ENCODE data around the gene TRIM15.
A peak's percentile ranks its signal among the peaks of the same experiment; 100 is the strongest.

The TRIM15 gene

GRCh38 chr6:30147096-30147495, 16.2 kb upstream of the TRIM15 start:
- DNase-seq: no peak

DNA sequence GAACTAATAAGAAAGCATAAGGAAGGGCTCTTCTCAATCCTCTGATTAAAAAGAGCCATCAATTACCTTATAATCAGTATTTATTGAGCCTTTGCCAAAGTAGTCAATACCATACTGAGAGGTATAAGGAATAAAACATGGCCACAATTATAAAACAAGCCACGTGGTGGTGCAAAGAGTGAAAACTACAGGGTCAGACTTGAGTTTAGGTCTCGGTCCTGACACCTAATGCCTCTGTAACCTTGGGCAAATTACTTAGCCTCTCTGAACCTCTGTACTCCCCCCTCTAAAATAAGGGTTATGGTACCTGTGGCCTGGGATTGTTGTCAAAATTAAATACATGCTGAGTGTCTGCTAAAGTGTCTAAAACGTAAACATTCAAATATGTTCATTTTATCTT, 14.1 kb upstream of the TRIM15 start:
- DNase-seq: no peak

GRCh38 chr6:30149858-30150550, 13.3 kb upstream of the TRIM15 start:
- no peak for DNase-seq

GRCh38 chr6:30150671-30151395, 12.5 kb upstream of the TRIM15 start:
- no peak for DNase-seq

DNA sequence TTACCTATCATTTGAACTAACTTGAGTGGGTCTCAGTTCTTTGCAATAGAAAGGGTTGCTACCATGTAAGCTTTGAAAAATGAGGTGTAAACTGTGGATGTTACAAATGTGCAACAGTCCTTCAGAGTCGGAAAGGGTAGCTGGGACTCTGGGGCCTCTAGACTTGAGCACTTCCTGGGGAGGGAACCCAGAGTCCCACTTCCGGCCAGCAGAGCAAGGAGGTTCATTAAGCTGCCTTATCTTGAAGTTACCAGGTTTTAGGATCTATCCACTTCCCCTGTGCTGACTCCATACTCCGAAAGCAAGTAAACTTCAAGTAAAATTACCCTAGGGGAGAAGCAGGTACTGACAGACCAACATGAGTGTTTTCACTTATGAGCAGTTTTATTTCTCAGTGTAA, 11.8 kb upstream of the TRIM15 start:
- no peak for DNase-seq

DNA sequence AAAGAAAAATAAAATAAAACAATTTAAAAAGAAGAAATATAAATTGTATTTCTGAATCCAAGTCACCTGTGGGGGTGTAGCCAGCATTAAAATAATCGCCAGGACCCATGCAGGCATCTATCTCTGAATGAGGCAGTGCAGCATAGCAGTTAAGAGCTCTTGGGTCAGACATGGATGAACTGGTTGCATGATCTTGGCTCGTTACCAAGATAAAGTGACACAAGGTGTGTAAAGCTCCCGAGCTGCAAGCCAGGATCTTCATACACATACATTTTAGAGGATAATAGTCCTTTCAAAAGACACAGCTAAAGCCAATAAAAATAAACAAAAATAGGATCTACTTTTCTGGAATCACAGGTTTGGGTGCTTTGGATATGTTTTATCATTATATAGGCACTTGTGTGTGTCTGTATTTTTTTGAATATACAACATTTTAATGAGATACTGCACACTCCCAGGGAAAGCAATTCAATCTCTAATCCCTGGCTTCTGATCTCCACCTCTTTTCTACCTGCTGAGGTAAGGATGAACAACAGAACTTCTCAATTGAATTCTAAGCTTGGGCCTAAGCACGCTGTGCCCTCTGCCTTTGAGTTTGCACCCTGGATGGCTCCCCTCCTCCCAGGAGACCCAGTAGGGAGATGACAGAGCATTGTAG, 11.2 kb upstream of the TRIM15 start:
- no peak for DNase-seq

GRCh38 chr6:30152910-30153610, 10.3 kb upstream of the TRIM15 start:
- DNase-seq: no peak

- no peak for DNase-seq
Observed at GRCh38 chr6:30154061-30154460, 9.3 kb upstream of the TRIM15 start.

GRCh38 chr6:30154709-30155519, 8.4 kb upstream of the TRIM15 start:
- no peak for DNase-seq

- DNase-seq: no peak
Observed at GRCh38 chr6:30155520-30156261, 7.7 kb upstream of the TRIM15 start.

DNA sequence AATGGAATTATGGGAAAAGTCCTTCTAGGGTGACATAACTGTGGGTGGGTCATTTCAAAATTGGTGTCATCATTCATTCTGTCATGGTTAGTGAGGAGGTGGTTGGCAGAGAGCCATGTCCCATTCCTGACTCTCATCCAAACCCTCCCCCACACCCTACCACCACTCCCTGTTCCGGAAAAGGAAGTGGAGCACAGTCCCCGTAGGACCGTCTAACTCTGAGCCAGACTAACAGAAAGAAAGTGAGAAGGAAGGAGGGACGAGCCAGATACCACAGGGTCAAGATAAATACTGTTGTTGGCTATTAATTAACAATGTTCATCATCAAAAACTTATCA, 7.1 kb upstream of the TRIM15 start:
- no peak for DNase-seq

GRCh38 chr6:30156774-30157173, 6.6 kb upstream of the TRIM15 start:
- DNase-seq: no peak

DNA sequence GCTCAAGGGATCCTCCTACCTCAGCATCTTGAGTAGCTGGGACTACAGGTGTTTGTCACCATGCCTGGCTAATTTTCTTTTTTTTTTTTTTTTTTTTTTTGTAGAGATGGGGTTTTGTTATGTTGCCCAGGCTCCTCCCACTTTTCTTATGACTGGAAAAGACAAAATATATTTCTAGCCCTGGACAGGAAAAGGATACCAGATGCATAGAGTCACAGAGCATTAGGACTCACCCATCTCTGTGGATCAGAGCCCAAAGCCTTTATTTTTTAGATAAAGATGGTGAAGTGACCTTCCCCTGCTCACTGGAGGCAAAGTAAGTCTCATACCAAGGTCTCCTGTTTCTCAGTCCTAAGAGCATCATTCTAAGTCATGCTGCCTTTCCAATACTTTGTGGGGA, 5.8 kb upstream of the TRIM15 start:
- no peak for DNase-seq

DNA sequence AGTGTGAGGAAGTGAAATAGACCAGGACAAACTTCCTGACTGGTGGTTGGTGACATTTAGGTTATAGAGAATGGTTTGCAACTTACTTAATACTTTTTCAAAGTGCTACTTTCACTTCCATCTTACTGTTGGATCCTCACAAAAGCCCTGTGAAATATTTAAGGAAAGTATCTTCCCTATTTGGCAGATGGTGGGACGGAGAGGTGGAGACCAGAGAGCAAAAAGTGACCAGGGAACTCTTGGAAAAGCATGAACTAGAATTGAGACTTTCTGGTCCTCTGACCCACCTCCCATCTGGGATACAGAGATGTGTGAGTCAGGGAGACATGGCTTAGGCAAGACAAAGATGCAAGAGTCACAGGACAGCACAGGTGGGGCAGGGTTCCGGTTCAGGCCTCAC, 5.3 kb upstream of the TRIM15 start:
- no peak for DNase-seq

DNA sequence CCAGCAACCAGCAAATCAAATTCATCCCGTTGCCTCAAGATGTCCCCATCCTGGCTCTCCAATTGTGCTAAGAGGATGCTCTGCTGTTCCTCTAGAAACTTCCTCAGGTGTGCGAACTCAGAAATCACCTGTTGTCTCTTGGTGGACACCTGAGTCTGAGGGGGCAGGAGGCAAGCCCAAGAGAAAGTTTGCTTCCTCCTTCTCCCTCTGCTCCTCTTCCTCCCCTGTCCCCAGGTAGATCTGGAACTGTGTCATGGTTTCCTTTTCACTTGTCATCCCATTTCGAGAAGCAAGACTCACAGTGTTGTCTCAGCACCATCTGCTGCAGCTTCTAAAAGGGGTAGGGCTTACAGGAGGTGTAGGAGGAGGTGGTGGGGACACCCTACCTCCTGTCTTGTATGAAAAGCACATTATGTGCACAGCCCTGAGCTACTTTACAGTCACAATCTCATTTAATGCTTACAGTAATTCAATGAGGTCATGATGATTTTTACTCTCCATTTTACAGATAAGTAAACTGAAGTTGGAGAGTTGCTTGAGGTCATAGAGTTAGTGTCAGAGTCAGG, 4.8 kb upstream of the TRIM15 start:
- peak; percentile 47 for DNase-seq

DNA sequence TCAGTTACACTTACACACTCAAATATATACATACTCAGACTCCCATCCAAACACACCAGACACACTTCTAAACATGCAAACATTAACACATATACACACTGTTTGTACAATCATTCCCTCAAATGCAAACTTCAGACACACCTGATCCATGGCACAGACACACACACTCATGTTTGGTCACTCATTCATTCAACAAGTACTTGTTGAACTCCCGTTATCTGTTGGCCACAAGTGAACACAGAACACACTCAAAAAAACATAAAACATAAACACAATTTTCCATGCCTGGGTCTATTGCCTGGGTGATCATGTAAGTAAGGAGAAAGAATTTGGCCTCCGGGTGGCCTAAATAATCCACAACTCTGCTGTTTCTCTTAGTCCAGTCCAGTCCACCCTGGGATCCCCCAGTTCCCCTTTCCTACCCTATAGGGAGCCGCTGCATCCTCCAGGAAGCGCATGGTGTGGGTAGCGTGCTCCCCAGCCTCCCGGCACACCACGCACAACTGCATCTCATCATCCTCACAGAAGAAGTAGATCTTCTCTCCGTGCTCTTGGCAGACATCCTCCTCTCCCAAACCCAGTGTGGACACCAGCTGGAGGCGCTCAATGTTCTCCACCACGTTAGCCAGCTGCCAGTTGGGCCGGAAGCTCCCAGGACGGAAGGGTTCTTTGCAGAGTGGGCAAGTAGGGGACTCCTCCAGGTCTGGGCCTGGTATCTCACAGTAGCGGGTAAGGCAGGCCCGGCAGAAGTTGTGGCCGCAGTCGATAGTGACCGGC, 3.1 kb upstream of the TRIM15 start:
- DNase-seq: no peak

- DNase-seq: no peak
Observed at GRCh38 chr6:30160785-30161531, 2.4 kb upstream of the TRIM15 start, which contains the start of gene TRIM10. TSS of gene TRIM10 (minus strand) at chr6:30161211. CDS start at chr6:30160858, 353 bp downstream.

DNA sequence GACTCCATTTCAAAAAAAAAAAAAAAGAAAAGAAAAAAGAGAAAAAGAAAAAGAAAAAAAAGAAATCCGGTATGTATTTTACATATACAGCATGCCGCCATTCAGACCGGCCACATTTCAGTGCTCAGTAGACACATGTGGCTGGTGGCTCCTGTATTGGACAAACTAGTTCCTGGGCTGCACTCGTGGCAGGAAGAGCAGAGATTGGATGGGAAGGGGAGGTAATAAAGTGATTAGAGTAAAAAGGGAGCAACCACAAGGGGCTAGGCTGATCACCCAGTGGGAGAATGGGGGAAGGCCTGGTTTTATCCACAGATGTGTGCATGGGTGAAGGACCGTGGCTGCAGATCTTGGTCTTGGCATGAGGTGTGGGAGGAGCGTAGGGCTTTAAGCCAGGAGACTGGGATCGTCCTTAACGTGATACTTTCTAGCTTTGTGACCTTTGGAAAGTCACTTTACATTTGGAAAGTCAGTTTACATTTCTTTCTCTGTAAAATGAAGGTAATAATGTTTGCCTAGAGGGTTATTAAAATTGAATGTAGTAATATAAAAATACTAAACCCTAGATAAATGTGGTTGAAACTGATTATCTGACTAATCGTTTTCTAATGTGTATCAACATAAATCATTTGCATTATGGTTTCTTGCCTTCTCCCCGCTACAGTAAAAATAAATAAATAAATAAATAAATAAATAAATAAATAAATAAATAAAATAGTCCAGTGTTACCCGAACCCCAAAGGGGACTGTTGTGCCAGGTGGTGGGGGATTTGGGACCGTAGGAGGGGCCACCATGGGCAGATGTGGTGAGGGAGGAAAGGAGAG, 869 bp upstream of the TRIM15 start:
- no peak for DNase-seq
